ENCODE results near the gene PAF1.
A peak's percentile ranks its signal among the peaks of the same experiment; 100 is the strongest.

Gene PAF1

GRCh38 chr19:39405261-39405957 is 14.5 kb upstream of the PAF1 start:
- no peak for DNase-seq

- DNase-seq, result peak; percentile 97
These were observed 12.7 kb upstream of the PAF1 start for GRCh38 chr19:39403331-39404312.

- peak; percentile 82 for DNase-seq
These were observed 11.7 kb upstream of the PAF1 start for GRCh38 chr19:39402346-39403300.

GRCh38 chr19:39401549-39402345 is 10.8 kb upstream of the PAF1 start:
- peak; percentile 80 for DNase-seq

- no peak for DNase-seq
These were observed 10.2 kb upstream of the PAF1 start for GRCh38 chr19:39401070-39401548.

GRCh38 chr19:39400061-39400460 is 9.2 kb upstream of the PAF1 start:
- DNase-seq, result no peak

- no peak for DNase-seq
These were observed 8.8 kb upstream of the PAF1 start for GRCh38 chr19:39399668-39400050.

GRCh38 chr19:39398297-39398864 is 7.5 kb upstream of the PAF1 start:
- DNase-seq, result peak; percentile 46

- DNase-seq, result peak; percentile 90
These were observed 6.7 kb upstream of the PAF1 start for GRCh38 chr19:39397360-39398296.

GRCh38 chr19:39390451-39390750 is 505 bp downstream of the PAF1 start:
- no peak for DNase-seq

GRCh38 chr19:39389631-39390414 is 1.1 kb downstream of the PAF1 start:
- no peak for DNase-seq

GRCh38 chr19:39388657-39389056 is 2.2 kb downstream of the PAF1 start:
- DNase-seq, result no peak

GRCh38 chr19:39386557-39386956 is 4.3 kb downstream of the PAF1 start:
- DNase-seq, result no peak

- no peak for DNase-seq
These were observed 5.1 kb downstream of the PAF1 start for GRCh38 chr19:39385629-39386411.

GRCh38 chr19:39384839-39385568 is 5.9 kb downstream of the PAF1 start:
- no peak for DNase-seq

- DNase-seq, result no peak
These were observed 7.7 kb downstream of the PAF1 start for GRCh38 chr19:39382991-39383828.
